Measurements from ENCODE around the gene DAB2IP. TPM values are rescaled to one million over a fixed set of nuclear protein-coding genes. Genes with fewer than 3 reads are reported as not detected.

Gene DAB2IP
- polyA plus RNA-seq, 1 donor from 2014 or later: 17.3 TPM

GRCh38 chr9:121685795-121686377 lies 34.5 kb downstream of the DAB2IP start:
- H3K36me3 ChIP-seq (ENCODE audit: insufficient read depth, low read length): no peaks in the 10 kb centered on the region
- no peak overlapping the region for H2AFZ ChIP-seq (ENCODE audit: low read depth, low read length)
- H3K4me3 ChIP-seq (ENCODE audit: low read length): no peak overlapping the region
- no peaks in the 10 kb centered on the region for H4K20me1 ChIP-seq (ENCODE audit: insufficient read depth)
- no peak overlapping the region for H3K9ac ChIP-seq (ENCODE audit: low read length)
- H3K27me3 ChIP-seq (ENCODE audit: insufficient read depth, low read depth, low read length): no peaks in the 10 kb centered on the region
- no peak for TF ChIP-seq SMC3 (conservative IDR thresholded peaks at IDR 0.05; ENCODE audit: poor library complexity)
- no peaks in the 10 kb centered on the region for H3K9me3 ChIP-seq (ENCODE audit: low read length)
- no peaks in the 10 kb centered on the region for H3K9me2 ChIP-seq (ENCODE audit: insufficient read depth, low read length)
- no peaks in the 10 kb centered on the region for H3K79me2 ChIP-seq (replicated peaks; ENCODE audit: insufficient read depth, low read length)
- H3F3A ChIP-seq (ENCODE audit: insufficient read depth, low read length, poor library complexity, severe bottlenecking): no peaks in the 10 kb centered on the region
- H3K4me2 ChIP-seq (ENCODE audit: low read length): no peak overlapping the region
- H3K27ac ChIP-seq (ENCODE audit: low read length): no peak overlapping the region

GRCh38 chr9:121686930-121687541 lies 35.6 kb downstream of the DAB2IP start:
- TF ChIP-seq EP300 (conservative IDR thresholded peaks at IDR 0.05; ENCODE audit: poor library complexity, severe bottlenecking): no peak
- peak; percentile 72 for TF ChIP-seq SMC3 (conservative IDR thresholded peaks at IDR 0.05; ENCODE audit: poor library complexity)
- peak; percentile 76 for TF ChIP-seq RAD21 (conservative IDR thresholded peaks at IDR 0.05)
- TF ChIP-seq CTCF (IDR thresholded peaks at IDR 0.05; ENCODE audit: poor library complexity, severe bottlenecking): peak; percentile 73
- no peak for TF ChIP-seq TAF1 (IDR thresholded peaks at IDR 0.05; ENCODE audit: low read depth)
- H3K27ac ChIP-seq (ENCODE audit: low read length): no peak overlapping the region
- no peaks in the 10 kb centered on the region for H3K27me3 ChIP-seq (ENCODE audit: insufficient read depth, low read depth, low read length)
- H3K9me2 ChIP-seq (ENCODE audit: insufficient read depth, low read length): no peaks in the 10 kb centered on the region
- H3K9ac ChIP-seq (ENCODE audit: low read length): no peak overlapping the region
- no peaks in the 10 kb centered on the region for H3F3A ChIP-seq (ENCODE audit: insufficient read depth, low read length, poor library complexity, severe bottlenecking)
- no peaks in the 10 kb centered on the region for H3K36me3 ChIP-seq (ENCODE audit: insufficient read depth, low read length)
- H3K79me2 ChIP-seq (replicated peaks; ENCODE audit: insufficient read depth, low read length): no peaks in the 10 kb centered on the region
- H3K9me3 ChIP-seq (ENCODE audit: low read length): no peaks in the 10 kb centered on the region
- H2AFZ ChIP-seq (ENCODE audit: low read depth, low read length): no peak overlapping the region
- no peaks in the 10 kb centered on the region for H4K20me1 ChIP-seq (ENCODE audit: insufficient read depth)
- H3K4me3 ChIP-seq (ENCODE audit: low read length): no peak overlapping the region
- H3K4me2 ChIP-seq (ENCODE audit: low read length): no peak overlapping the region

GRCh38 chr9:121688146-121688680 lies 36.8 kb downstream of the DAB2IP start:
- no peak overlapping the region for H3K9ac ChIP-seq (ENCODE audit: low read length)
- TF ChIP-seq RAD21 (conservative IDR thresholded peaks at IDR 0.05) (no peak), SMC3 (conservative IDR thresholded peaks at IDR 0.05; ENCODE audit: poor library complexity) (no peak), REST (IDR thresholded peaks at IDR 0.05; ENCODE audit: borderline replicate concordance) (no peak)

More at GRCh38 chr9:121688146-121688680, 36.8 kb downstream of the DAB2IP start:
- no peaks in the 10 kb centered on the region for H3K27me3 ChIP-seq (ENCODE audit: insufficient read depth, low read depth, low read length)
- H3K4me2 ChIP-seq (ENCODE audit: low read length): no peak overlapping the region
- H3K4me3 ChIP-seq (ENCODE audit: low read length): no peak overlapping the region
- H3F3A ChIP-seq (ENCODE audit: insufficient read depth, low read length, poor library complexity, severe bottlenecking): no peaks in the 10 kb centered on the region
- H3K9me2 ChIP-seq (ENCODE audit: insufficient read depth, low read length): no peaks in the 10 kb centered on the region
- H3K9me3 ChIP-seq (ENCODE audit: low read length): no peaks in the 10 kb centered on the region
- H4K20me1 ChIP-seq (ENCODE audit: insufficient read depth): no peaks in the 10 kb centered on the region
- no peak overlapping the region for H2AFZ ChIP-seq (ENCODE audit: low read depth, low read length)
- H3K36me3 ChIP-seq (ENCODE audit: insufficient read depth, low read length): no peaks in the 10 kb centered on the region
- H3K79me2 ChIP-seq (replicated peaks; ENCODE audit: insufficient read depth, low read length): no peaks in the 10 kb centered on the region
- H3K27ac ChIP-seq (ENCODE audit: low read length): no peak overlapping the region

Measured in neural cell (in vitro differentiated cells).